ENCODE measurements around the gene USP2. TPM values are rescaled to one million over a fixed set of nuclear protein-coding genes. Genes with fewer than 3 reads are reported as not detected.

Gene USP2
- total RNA-seq, 1 donor from 2014 or later = 135 TPM

DNA sequence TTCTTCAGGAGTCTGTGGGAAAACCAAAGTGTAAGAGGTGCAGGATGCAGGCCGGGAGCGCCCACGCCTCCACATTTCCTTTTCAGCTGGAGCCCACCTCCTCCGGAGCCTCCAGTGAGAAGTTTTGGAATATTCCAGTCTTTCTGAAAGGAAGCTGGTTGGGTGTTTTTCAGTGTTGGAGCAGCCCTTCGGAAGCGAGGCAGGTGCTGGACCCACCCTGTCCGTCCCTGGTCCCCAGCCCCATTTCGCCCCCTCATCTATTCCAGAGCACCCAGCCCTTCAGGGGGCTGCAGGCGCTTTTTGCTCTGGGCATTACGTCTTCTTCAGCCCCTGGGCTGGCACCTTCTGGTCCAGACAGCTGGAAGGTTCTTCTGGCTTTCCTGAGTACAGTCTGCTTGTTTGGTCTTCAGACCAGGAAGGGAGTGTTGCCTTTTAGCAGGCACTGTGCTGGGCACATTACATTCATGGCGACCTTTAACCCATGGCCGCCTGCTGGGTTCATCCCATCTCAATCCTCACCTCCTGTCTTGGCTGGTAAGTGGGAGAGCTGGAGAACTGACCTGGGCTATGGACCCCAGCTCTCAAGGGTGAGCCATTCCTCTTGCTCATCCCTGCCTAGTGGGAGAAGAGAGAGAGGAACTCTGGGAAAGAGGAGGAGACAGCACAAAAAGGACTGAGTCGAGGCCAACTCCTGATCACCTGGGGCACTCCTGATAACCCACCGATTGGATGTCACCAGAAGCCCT, 42.2 kb upstream of the USP2 start:
- peaks cover 25% of the 10 kb centered on the region for H3K4me1 ChIP-seq
- no peak overlapping the region for H3K27ac ChIP-seq (replicated peaks)
- no peak for DNase-seq
- intact Hi-C loops (cut with micrococcal nuclease) = no loop called here
- no peaks in the 10 kb centered on the region for H3K9me3 ChIP-seq (replicated peaks)
- no peak for TF ChIP-seq CTCF (IDR thresholded peaks at IDR 0.05; ENCODE audit: borderline replicate concordance)
- H3K36me3 ChIP-seq = no peaks in the 10 kb centered on the region
- H3K27me3 ChIP-seq (ENCODE audit: low read depth) = peaks cover 79% of the 10 kb centered on the region
- peak overlapping the region; percentile 62 for H3K4me3 ChIP-seq

DNA sequence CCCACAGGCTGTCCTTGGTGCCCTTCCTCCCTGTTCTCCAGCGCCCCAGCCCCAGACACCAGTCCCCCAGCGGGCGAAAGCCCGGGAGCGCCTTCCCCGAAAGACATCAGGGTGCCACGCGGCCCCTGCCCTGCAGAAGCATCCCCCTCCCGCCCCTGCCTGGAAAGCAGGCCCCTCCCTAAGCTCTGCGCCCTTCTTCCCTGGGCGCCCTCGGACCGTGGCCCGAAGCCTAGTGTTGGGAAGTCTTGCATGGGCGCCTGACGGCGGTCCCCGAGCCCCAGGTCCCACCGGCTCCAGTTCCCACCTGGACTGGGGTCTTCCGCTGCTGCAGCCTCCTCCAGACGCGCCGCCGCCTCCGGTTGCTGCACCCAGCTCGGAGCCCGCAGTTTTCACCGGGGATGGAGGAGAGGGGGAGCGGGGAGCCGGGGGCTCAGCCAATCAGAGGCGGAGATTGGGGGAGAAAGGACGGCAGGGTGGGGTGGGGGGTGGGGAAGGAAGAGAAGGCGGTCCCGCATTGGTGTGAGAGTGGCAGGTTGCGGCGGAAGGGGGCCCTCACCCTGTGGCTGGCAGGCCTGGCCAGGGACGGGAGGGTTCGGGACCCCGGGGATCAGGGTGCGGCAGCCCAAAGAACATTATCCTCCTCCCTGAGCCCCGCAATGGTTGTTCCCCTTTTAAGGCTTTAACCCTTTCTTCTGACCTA, 41.5 kb upstream of the USP2 start, which contains the start of gene THY1:
TSS of gene THY1 (minus strand) at position 364 of the 700 bp plus-strand sequence. CDS start 2,267 bp downstream, outside the sequence.
- TF ChIP-seq CTCF (IDR thresholded peaks at IDR 0.05; ENCODE audit: borderline replicate concordance) = no peak
- no peak for DNase-seq
- H3K27me3 ChIP-seq (ENCODE audit: low read depth) = peaks cover 80% of the 10 kb centered on the region
- peaks cover 25% of the 10 kb centered on the region for H3K4me1 ChIP-seq
- H3K9me3 ChIP-seq (replicated peaks) = no peaks in the 10 kb centered on the region
- intact Hi-C loops (cut with micrococcal nuclease) = no loop called here
- H3K4me3 ChIP-seq = peak within 1 kb of the TSS; percentile 62
- no peaks in the 10 kb centered on the region for H3K36me3 ChIP-seq
- H3K27ac ChIP-seq (replicated peaks) = no peak within 1 kb of the TSS

DNA sequence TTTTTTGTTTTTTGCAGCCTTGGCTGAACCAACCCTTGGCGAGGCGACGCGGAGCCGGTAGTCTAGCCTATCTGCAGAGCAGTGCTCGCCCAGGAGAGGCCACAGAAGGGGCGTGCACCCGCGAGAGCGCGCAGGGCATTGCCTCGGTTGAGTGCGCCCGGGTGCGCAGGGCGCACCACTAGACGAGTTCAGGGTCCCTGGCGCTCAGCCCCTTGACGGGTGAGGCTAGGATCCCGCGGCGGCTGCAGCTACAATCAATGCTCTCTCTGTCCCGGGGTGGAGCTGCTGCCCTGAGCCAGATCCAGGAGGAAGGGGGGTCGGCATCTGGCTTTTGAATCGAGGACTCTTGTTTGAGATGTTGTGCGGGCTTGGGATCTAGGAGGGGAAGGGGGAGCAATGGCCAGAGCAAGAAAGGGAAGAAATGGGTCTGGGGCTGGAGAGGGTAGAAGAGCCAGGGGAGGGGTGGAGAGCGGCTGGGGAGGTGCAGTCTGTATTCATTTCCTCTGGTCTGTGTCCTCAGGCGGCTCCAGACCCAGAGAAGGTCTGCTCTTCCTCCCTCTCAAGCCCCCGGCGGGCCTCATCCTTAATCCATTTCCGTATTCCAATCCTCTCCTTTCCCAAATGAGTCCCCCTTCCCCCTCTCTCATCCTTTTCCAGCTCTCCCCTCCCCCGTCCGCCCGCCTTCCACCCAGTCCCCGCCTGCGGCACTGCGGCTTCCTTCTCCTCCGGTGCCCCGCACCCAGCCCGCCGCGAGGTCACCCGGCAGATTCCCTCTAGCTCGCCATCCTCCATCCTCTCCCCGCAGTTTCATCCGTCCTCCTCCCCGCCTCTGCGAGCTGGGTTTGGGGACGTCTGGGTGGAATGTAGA, 40.7 kb upstream of the USP2 start:
- Histone ChIP-seq H3K36me3 (no peaks in the 10 kb centered on the region), H3K4me1 (peaks cover 25% of the 10 kb centered on the region), H3K27ac (replicated peaks) (no peak overlapping the region), H3K4me3 (peak overlapping the region; percentile 62), H3K27me3 (ENCODE audit: low read depth) (peaks cover 82% of the 10 kb centered on the region), H3K9me3 (replicated peaks) (no peaks in the 10 kb centered on the region)
- intact Hi-C loops (cut with micrococcal nuclease) = no loop called here
- no peak for DNase-seq
- no peak for TF ChIP-seq CTCF (IDR thresholded peaks at IDR 0.05; ENCODE audit: borderline replicate concordance)

DNA sequence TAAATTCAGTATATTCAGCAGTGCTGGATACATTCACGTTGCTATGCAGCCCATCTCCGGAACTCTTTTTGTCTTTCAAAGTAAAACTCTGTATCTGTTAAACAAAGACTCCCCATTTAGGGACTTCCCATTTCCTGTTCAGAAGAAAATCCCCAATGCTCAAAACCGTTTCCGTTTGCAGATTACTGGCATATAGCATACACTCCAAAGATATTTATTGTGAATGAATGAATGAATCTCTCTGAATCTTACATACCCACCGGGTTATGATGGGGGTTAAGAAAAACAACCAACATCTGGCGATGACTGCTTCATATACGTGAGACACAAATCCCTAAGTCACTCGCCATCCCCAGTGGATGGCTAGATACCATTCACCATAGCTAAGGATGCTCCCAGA, 39.9 kb upstream of the USP2 start:
- peaks cover 86% of the 10 kb centered on the region for H3K27me3 ChIP-seq (ENCODE audit: low read depth)
- no peak for TF ChIP-seq CTCF (IDR thresholded peaks at IDR 0.05; ENCODE audit: borderline replicate concordance)
- peak overlapping the region; percentile 62 for H3K4me3 ChIP-seq
- no peak for DNase-seq
- H3K36me3 ChIP-seq = no peaks in the 10 kb centered on the region
- H3K9me3 ChIP-seq (replicated peaks) = no peaks in the 10 kb centered on the region
- H3K27ac ChIP-seq (replicated peaks) = no peak overlapping the region
- intact Hi-C loops (cut with micrococcal nuclease) = no loop called here
- peaks cover 25% of the 10 kb centered on the region for H3K4me1 ChIP-seq

DNA sequence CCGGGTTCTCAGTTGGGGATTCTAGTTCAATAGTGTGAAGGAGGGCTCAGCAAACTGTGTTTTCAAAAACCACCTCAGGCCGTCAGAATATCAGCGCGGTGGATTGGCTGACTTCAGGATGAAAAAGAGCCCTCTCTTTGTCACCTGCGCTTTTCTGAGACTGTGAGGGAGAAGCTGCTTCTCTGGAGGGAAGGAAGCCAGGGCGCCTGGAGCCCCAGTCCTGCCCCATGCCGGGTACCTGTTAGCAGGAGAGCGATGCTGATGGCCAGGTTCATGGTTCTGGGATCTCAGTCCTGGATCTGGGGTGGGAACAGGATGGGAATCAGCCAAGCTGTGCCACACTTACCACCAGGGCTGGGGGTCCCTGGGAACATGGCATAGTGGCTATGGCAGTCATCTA, 39.1 kb upstream of the USP2 start:
- Histone ChIP-seq H3K27ac (replicated peaks) (no peak overlapping the region), H3K4me3 (no peak overlapping the region), H3K27me3 (ENCODE audit: low read depth) (peaks cover 82% of the 10 kb centered on the region), H3K9me3 (replicated peaks) (no peaks in the 10 kb centered on the region), H3K4me1 (peaks cover 25% of the 10 kb centered on the region), H3K36me3 (no peaks in the 10 kb centered on the region)
- DNase-seq = no peak
- intact Hi-C loops (cut with micrococcal nuclease) = no loop called here
- no peak for TF ChIP-seq CTCF (IDR thresholded peaks at IDR 0.05; ENCODE audit: borderline replicate concordance)
